Subcutaneous abdominal adipose tissue (tissue), 5 donors: ENCODE data around the gene NR1I3.

Experiments
- H3K27ac ChIP-seq: one replicate; pipeline ENCODE4 v1.7.0; 2013; ENCODE audit warnings: low read depth, mild to moderate bottlenecking, inconsistent platforms, low read length, moderate library complexity
- H3K27me3 ChIP-seq, 5 donors: one replicate each; pipeline ENCODE4 v1.7.0; 2013; ENCODE audit warnings: low read length in 5 of 5, inconsistent platforms in 1 of 5; ENCODE audit not compliant: control insufficient read depth in 5 of 5, insufficient read depth in 4 of 5
- H3K36me3 ChIP-seq, 5 donors: one replicate each; pipeline ENCODE4 v1.7.0; 2013; ENCODE audit warnings: low read length in 5 of 5; ENCODE audit not compliant: control insufficient read depth in 5 of 5, insufficient read depth in 5 of 5
- H3K4me1 ChIP-seq, 5 donors: one replicate each; pipeline ENCODE4 v1.7.0; 2013; ENCODE audit warnings: low read length in 5 of 5, mild to moderate bottlenecking in 3 of 5, moderate library complexity in 1 of 5; ENCODE audit not compliant: control insufficient read depth in 5 of 5, insufficient read depth in 5 of 5
- H3K4me3 ChIP-seq, 5 donors: one replicate each; pipeline ENCODE4 v1.7.0; 2013; ENCODE audit warnings: low read length in 5 of 5, low read depth in 1 of 5
- H3K9ac ChIP-seq, 5 donors: one replicate each; pipeline ENCODE4 v1.7.0; 2013; ENCODE audit warnings: low read length in 5 of 5, mild to moderate bottlenecking in 4 of 5, moderate library complexity in 3 of 5
- H3K9me3 ChIP-seq, 5 donors: one replicate each; pipeline ENCODE4 v1.7.0; 2013; ENCODE audit warnings: low read length in 5 of 5; ENCODE audit not compliant: control insufficient read depth in 5 of 5
- donor health status: healthy.
- donor health status: healthy.
- donor health status: healthy.
- donor health status: healthy.
- donor health status: healthy.

The NR1I3 gene

GRCh38 chr1:161220002-161220401 lies 18.0 kb downstream of the NR1I3 start:
- Histone ChIP-seq H3K27me3 (no peaks in the 10 kb centered on the region), H3K9ac (no peak overlapping the region), H3K27ac (no peak overlapping the region), H3K36me3 (peaks cover 0 to 3% (median 2%) of the 10 kb centered on the region in 5 donors), H3K9me3 (peaks cover 0 to 2% (median 0%) of the 10 kb centered on the region in 5 donors), H3K4me1 (peaks cover 10 to 21% (median 14%) of the 10 kb centered on the region in 5 donors), H3K4me3 (no peak overlapping the region)

GRCh38 chr1:161219078-161219892 lies 18.7 kb downstream of the NR1I3 start:
- H3K4me3 ChIP-seq: no peak overlapping the region
- no peak overlapping the region for H3K27ac ChIP-seq
- H3K4me1 ChIP-seq: peaks cover 10 to 20% (median 13%) of the 10 kb centered on the region in 5 donors
- no peaks in the 10 kb centered on the region for H3K27me3 ChIP-seq
- peaks cover 0 to 2% (median 0%) of the 10 kb centered on the region in 5 donors for H3K9me3 ChIP-seq
- H3K9ac ChIP-seq: no peak overlapping the region
- H3K36me3 ChIP-seq: peaks cover 2 to 8% (median 5%) of the 10 kb centered on the region in 5 donors

GRCh38 chr1:161218301-161219077 lies 19.5 kb downstream of the NR1I3 start:
- peaks cover 0 to 2% (median 0%) of the 10 kb centered on the region in 5 donors for H3K9me3 ChIP-seq
- H3K27ac ChIP-seq: peak overlapping the region; percentile 91
- H3K4me1 ChIP-seq: peaks cover 10 to 27% (median 13%) of the 10 kb centered on the region in 5 donors
- peaks cover 7 to 16% (median 13%) of the 10 kb centered on the region in 5 donors for H3K36me3 ChIP-seq
- H3K4me3 ChIP-seq: peak overlapping the region in 2 of 5 donors; percentile 2 to 73
- H3K9ac ChIP-seq: peak overlapping the region in 1 of 5 donors; percentile 49
- no peaks in the 10 kb centered on the region for H3K27me3 ChIP-seq

- H3K27ac ChIP-seq: peak overlapping the region; percentile 91
- H3K9ac ChIP-seq: peak overlapping the region in 4 of 5 donors; percentile 49 to 70 (median 60)
- peaks cover 0 to 2% (median 0%) of the 10 kb centered on the region in 5 donors for H3K9me3 ChIP-seq
- H3K36me3 ChIP-seq: peaks cover 11 to 22% (median 19%) of the 10 kb centered on the region in 5 donors
- H3K27me3 ChIP-seq: no peaks in the 10 kb centered on the region
- H3K4me3 ChIP-seq: peak overlapping the region in 4 of 5 donors; percentile 2 to 73 (median 18)
- peaks cover 10 to 28% (median 13%) of the 10 kb centered on the region in 5 donors for H3K4me1 ChIP-seq
These were observed 20.2 kb downstream of the NR1I3 start for GRCh38 chr1:161217831-161218230.

- H3K4me3 ChIP-seq: peak overlapping the region; percentile 49 to 73 (median 60)
- H3K9me3 ChIP-seq: peaks cover 0 to 2% (median 0%) of the 10 kb centered on the region in 5 donors
- peaks cover 11 to 29% (median 25%) of the 10 kb centered on the region in 5 donors for H3K36me3 ChIP-seq
- no peaks in the 10 kb centered on the region for H3K27me3 ChIP-seq
- peak overlapping the region; percentile 95 for H3K27ac ChIP-seq
- peaks cover 10 to 28% (median 13%) of the 10 kb centered on the region in 5 donors for H3K4me1 ChIP-seq
- H3K9ac ChIP-seq: peak overlapping the region; percentile 51 to 97 (median 75)
These were observed 20.9 kb downstream of the NR1I3 start for GRCh38 chr1:161216945-161217712.

- Histone ChIP-seq H3K9ac (peak within 1 kb of the TSS in 4 of 5 donors; percentile 21 to 73 (median 66)), H3K27ac (peak within 1 kb of the TSS; percentile 95), H3K27me3 (no peaks in the 10 kb centered on the region), H3K36me3 (peaks cover 15 to 50% (median 42%) of the 10 kb centered on the region in 5 donors), H3K9me3 (peaks cover 0 to 2% (median 0%) of the 10 kb centered on the region in 5 donors), H3K4me1 (peaks cover 10 to 33% (median 13%) of the 10 kb centered on the region in 5 donors), H3K4me3 (peak within 1 kb of the TSS; percentile 47 to 73 (median 52))
These were observed 22.9 kb downstream of the NR1I3 start, which contains the start of gene FCER1G for GRCh38 chr1:161215076-161215475. Gene FCER1G (plus strand): TSS chr1:161215295. CDS start chr1:161215322, 27 bp downstream.

- peaks cover 10 to 36% (median 13%) of the 10 kb centered on the region in 5 donors for H3K4me1 ChIP-seq
- no peak overlapping the region for H3K4me3 ChIP-seq
- no peaks in the 10 kb centered on the region for H3K27me3 ChIP-seq
- peaks cover 0 to 2% (median 0%) of the 10 kb centered on the region in 5 donors for H3K9me3 ChIP-seq
- H3K27ac ChIP-seq: peak overlapping the region; percentile 6
- peaks cover 16 to 57% (median 49%) of the 10 kb centered on the region in 5 donors for H3K36me3 ChIP-seq
- no peak overlapping the region for H3K9ac ChIP-seq
These were observed 23.6 kb downstream of the NR1I3 start for GRCh38 chr1:161214369-161214768.

- Histone ChIP-seq H3K9me3 (no peaks in the 10 kb centered on the region), H3K27me3 (no peaks in the 10 kb centered on the region), H3K4me1 (peaks cover 0 to 31% (median 7%) of the 10 kb centered on the region in 5 donors), H3K4me3 (no peak overlapping the region), H3K27ac (no peak overlapping the region), H3K36me3 (peaks cover 23 to 85% (median 70%) of the 10 kb centered on the region in 5 donors), H3K9ac (peak overlapping the region in 1 of 5 donors; percentile 13)
These were observed 28.1 kb downstream of the NR1I3 start for GRCh38 chr1:161209790-161210409.

- H3K27me3 ChIP-seq: no peaks in the 10 kb centered on the region
- peaks cover 2 to 38% (median 17%) of the 10 kb centered on the region in 5 donors for H3K4me1 ChIP-seq
- H3K9me3 ChIP-seq: no peaks in the 10 kb centered on the region
- H3K4me3 ChIP-seq: no peak overlapping the region
- peaks cover 16 to 74% (median 47%) of the 10 kb centered on the region in 5 donors for H3K36me3 ChIP-seq
- H3K9ac ChIP-seq: no peak overlapping the region
- H3K27ac ChIP-seq: peak overlapping the region; percentile 39
These were observed 30.8 kb downstream of the NR1I3 start for GRCh38 chr1:161207173-161207572.
